Brain pericyte (primary cell): Measurements from ENCODE around the gene AKAP8L.

Source experiments
- DNase-seq: peaks from one replicate; pipeline ENCODE4 v3.0.0-alpha.2; 2012; ENCODE audit warnings: low read depth, low spot score

The AKAP8L gene

GRCh38 chr19:15448778-15449619 is 30.2 kb upstream of the AKAP8L start:
- no peak for DNase-seq

DNA sequence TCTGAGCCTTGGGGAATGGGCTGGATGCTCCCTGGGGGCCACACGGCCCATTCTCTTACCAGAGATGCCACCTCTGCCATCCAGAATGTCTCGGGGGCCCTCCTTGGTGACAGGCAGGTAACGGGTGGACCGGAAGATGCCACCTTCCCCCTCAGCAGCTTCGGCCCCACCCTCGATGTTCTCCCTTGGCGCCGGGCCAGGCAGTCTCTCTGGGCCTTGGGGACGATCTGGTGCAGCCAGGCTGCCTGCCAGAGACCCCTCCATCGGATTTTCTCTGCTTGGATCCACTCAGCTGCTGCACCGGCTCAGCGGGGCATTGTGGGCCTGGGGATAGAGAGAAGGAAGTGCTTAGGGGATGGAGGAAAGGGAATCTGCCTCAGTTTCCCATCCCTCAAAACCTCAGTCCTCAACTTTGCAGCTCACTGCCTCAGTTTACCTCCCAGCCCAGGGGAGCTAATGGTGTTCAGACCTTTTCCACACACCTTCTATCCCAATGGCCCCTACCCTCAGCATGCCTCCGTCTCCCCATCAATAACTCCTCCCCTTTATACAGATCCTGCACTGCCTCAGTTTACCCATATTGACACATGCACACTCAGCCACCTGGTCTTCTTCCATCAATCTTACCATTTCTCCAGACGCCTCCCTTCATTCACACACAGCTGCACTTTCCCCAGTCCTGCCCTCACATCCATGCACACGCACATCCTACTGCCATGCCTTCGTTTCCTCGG is 29.4 kb upstream of the AKAP8L start:
- DNase-seq, result no peak

- no peak for DNase-seq
These were observed 28.3 kb upstream of the AKAP8L start for GRCh38 chr19:15447057-15447456.

DNA sequence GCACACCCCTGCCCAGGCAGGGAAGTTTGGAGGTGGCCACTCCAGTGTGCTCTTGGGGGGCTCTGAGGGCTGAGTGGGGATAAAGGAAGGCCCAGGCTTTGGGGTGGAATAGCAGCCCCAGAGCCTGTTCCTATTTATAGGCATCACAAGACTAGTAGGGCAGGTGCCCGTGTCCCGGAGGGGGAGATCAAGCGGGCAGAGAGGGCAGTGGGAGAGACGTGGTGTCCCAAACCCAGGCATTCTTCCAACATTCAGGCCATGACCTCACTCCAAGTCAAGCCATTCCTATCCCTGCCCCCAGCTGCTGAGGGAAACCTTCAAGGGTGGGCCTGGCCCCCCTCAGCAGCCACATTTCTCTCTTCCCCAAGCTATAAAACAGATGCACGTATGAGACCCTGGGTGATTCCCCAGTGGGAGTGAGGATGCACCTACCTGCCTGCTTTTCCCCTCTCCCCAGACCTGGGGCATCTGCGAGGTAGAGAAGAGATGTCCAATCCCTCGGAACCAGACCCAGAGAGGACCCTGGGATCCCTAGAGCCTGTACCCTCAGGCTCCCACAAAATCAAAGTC is 27.1 kb upstream of the AKAP8L start:
- DNase-seq, result no peak

- no peak for DNase-seq
These were observed 26.4 kb upstream of the AKAP8L start for GRCh38 chr19:15445227-15445605.

DNA sequence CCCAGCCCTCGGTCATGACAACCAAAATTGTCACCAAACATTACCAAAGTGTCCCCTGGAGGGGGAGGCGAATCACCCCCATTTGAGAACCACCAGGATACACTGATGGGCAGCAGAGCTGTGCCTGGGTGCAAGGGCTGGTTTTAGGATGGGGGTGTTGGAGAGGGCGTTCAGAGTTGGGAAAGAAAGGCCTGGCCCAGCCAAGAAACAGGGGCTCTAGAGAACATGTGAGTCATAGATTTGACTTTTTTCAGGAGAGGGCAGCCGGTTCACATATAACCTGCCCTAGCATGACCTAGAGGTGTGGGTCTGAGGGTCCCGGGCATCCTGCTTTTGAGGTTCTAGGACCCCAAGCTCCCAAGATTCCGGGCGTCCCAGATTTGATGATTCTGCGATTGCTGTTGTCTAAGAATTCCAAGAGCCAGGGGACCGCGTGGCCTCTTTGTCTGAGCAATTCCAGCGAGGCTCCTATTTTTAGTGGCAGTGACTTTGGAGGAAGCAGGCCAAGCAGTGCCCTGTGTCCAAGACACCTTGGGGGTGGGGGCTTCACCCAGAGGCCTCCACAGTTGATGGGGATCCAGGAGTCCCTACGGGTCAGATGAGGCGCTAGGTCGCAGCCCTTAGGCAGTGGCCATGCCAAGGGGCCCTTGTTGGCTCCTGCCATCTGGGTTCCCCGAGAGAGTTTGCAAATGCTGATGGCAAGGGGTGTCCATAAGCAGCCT is 25.9 kb upstream of the AKAP8L start:
- no peak for DNase-seq

GRCh38 chr19:15443838-15444237 is 25.1 kb upstream of the AKAP8L start:
- DNase-seq, result no peak

GRCh38 chr19:15443325-15443724 is 24.5 kb upstream of the AKAP8L start:
- DNase-seq, result no peak

GRCh38 chr19:15442142-15442920 is 23.5 kb upstream of the AKAP8L start:
- no peak for DNase-seq

DNA sequence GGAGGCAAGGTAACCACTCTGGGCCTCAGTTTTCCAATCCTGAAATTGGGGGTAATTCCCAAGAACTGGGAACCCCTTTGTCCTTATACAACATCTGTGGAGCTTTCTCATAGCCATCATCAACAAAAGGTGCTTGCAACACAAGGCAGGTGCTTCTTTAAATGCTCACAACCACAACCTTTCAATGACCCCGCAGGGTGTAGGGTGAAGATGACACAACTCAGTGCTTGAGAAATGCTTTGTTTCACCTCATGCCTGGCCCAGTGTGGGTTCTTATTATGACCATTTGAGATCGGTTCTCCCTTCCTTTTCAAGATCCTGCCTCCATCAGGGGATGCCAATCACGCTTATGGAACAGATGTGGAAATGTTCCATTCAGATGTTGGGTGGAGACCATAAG is 22.5 kb upstream of the AKAP8L start:
- DNase-seq, result no peak

DNA sequence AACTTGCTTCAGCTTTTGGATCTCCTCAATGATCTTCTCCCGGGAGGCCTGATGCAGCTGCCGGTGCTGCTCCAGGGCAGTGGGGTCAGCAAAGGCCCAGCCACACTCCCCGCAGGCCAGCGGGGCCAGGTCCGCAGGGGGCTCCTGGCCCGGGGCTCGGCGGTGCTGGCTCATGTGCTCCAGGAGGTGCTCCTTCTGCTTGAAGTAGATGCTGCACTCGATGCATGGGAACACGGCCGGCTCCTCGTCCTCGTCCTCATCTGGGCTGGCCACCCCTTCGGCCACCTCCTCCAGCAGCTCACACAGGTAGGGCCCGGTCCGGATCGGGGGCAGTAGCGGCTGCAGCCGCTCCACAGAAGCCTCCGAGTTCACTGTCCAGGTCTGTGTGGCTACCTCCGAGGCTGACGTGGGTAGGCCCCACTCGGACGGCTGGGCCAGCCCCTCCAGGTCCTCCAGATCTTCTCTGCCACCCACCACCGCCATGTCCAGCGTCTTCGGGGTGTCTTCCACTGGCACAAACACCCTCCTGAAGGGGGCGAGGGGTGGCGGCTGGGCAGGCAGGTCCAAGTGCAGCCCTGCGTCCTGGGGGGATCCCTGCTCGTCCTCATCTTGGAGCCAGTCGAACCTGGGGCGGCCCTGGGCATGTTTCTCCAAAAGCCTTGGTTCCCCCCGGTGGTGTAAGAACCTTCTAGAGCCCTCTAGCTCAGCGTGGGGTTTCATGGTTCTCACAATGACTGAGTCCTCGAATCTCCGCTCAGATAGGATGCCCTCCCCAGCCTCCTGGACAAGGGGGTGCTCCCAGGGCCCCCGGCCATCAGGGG is 21.2 kb upstream of the AKAP8L start:
- DNase-seq, result no peak

DNA sequence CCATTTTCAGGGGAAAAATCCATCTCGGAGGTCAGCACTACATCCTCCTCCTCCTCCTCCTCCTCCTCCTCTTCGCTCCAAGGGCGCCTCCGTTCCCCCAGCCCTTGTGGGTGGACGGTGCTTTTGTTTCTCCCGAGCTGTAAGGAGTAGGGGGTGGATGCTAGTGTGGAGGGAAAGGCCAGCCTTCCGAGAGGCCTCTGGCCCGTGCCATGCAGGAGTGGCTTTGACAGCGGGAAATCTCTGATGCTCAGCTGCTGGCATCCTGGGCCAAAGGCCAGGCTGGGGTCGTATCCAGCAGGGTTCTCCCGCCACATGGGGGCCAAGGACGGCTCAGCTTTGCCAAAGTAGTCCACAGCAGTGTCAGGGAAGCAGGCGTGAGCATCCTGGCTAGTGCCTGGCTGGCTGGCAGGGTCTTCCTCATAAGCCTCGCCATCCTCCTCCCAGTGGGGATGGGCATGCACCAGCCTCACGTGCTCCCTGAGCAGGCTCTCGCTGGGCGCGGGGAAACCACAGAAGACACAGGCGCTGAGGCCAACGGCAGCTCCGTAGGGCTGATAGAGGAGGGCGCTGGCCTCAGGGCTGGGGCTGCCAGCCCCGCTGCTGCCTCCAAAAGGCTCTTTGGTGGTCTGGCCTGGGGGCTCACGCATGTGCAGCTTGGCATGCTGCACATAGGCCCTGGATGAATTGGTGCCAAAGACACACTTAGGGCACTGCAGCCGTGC is 20.5 kb upstream of the AKAP8L start:
- DNase-seq, result no peak

DNA sequence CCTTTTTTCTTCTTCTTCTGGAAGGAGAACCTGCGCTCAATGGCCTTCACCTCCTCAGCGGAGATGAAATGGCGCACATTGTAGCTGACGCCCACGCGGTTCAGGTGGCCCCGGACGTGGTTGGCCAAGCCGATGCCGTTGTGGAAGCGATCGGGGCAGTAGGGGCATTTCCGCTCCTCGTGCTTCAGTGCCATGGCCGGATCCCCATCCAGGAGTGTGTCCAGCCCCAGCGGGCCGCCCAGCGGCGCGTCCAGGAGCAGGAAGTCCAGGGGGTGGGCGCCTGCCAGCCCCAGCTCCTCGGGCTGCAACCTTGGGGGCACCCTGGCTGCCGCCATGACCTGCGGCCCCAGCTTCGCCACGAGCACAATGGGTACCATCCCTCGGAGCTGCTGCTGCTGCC is 19.8 kb upstream of the AKAP8L start:
- DNase-seq, result no peak

DNA sequence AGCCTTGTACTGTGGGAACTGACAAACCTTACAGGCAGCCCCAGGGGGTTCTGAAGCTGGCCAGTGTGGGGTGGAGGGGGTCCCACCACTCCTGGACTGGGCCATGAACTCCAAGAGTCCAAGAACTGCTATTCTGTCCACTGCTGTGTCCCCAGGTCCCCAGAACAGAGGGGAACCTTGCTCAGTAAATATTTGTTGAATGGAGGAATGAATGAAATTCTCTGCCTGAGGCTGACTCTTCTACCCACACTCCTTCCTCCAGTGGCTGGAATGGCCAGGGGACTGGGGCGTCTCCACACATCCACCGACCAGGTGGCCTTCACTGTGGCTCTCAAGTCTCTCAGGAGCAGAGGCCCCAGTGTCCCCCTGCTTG is 19.3 kb upstream of the AKAP8L start:
- no peak for DNase-seq

DNA sequence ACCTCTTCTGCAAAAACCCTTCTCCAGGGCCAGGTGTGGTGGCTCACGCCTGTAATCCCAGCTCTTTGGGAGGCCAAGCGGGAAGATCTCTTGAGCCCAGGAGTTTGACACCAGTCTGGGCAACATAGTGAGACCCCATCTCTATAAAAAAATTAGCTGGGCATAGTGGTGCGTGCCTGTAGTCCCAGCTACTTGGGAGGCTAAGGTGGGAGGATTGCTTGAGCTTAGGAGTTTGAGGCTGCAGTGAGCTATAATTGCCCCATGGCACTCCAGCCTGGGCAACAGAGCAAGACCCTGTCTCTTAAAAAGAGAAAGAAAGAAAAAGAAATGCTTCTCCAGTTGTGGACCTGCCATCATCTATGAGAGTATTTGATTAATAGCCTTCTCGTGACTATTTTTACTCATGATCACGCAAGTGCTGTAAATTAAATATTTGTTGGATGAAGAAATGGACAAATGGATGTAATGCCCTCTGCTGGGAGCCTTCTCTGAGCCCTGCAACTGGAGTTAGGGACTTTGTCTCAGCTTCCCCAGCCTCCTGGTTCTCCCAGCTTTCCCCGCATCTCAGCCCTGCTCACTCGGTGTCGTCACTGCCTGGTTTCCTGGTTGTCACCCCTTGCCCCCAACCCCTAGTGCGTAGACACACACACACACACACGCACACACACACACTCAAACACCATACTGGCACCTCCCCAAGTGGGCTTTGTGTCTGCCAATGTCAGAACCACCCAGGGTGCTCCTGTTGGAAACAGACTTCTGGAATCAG is 18.8 kb upstream of the AKAP8L start:
- no peak for DNase-seq

- DNase-seq, result no peak
These were observed 18.0 kb upstream of the AKAP8L start for GRCh38 chr19:15436826-15437110.

GRCh38 chr19:15436012-15436825 is 17.4 kb upstream of the AKAP8L start:
- no peak for DNase-seq

DNA sequence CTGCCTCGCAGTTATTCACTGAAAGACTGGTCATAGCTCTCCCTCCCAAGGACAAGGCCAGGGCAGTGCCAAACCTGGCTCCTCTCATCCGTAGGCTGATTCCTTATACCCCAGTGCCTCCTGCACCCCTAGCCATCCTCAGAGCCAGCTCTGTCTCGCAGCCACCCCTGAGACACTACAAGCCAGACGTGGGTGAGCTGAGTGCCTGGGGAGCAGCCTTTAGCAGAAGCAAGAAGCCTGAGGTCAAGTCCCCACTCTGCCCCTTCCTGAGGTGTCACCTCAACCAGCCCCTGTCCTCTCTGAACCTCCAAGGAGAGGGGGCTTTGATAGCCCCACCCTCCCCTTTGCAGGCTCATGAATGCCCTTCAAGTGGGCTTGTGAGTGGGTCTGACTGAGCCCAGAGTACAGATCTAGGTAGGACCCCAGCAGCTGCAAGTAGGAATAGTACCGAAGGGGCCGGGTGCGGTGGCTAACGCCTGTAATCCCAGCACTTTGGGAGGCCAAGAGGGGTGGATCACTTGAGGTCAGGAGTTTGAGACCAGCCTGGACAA is 14.8 kb upstream of the AKAP8L start:
- DNase-seq, result no peak
